Tibial artery (tissue), 4 donors: ENCODE data around the gene PUM1.
A peak's percentile ranks its signal among the peaks of the same experiment; 100 is the strongest.

Experiments
- DNase-seq, 2 donors: peaks; one replicate each; pipeline ENCODE4 v3.0.0-alpha.2; 2019
- H3K27ac ChIP-seq, 2 donors: fragments of 200-600 bp; sonication (generic) in 1 of 2; 1 replicate in 1 of 2; 2 replicates in 1 of 2; pipeline ENCODE4 v1.5.1; 2018 to 2019; ENCODE audit warnings: mild to moderate bottlenecking in 1 of 2
- H3K27me3 ChIP-seq, 2 donors: fragments of 200-600 bp; sonication (generic) in 1 of 2; one replicate each; pipeline versions ENCODE4 v1.5.1 to v1.6.0; 2016 to 2019
- H3K36me3 ChIP-seq, 3 donors: fragments of 200-600 bp; sonication (generic) in 2 of 3; one replicate each; pipeline ENCODE4 v1.5.1; 2016 to 2019; ENCODE audit warnings: mild to moderate bottlenecking in 2 of 3
- H3K4me1 ChIP-seq, 4 donors: fragments of 200-600 bp; sonication (generic) in 2 of 4; 1 replicate in 3 of 4; 2 replicates in 1 of 4; pipeline ENCODE4 v1.5.1; 2016 to 2019
- H3K4me3 ChIP-seq, 2 donors: fragments of 200-600 bp; sonication (generic) in 1 of 2; 1 replicate in 1 of 2; 2 replicates in 1 of 2; pipeline ENCODE4 v1.5.1; 2018 to 2019; ENCODE audit warnings: mild to moderate bottlenecking in 2 of 2
- H3K9me3 ChIP-seq, 3 donors: fragments of 200-600 bp; sonication (generic) in 1 of 3; one replicate each; pipeline ENCODE4 v1.5.1; 2016 to 2019
- CTCF ChIP-seq, 2 experiments: fragments of 200-600 bp in 1 of 2; fragments of 450-650 bp in 1 of 2; IDR thresholded peaks; one replicate each; pipeline ENCODE4 v1.5.1; 2017 to 2019; ENCODE audit warnings: antibody characterized with exemption in 2 of 2, mild to moderate bottlenecking in 1 of 2, moderate library complexity in 1 of 2
- intact Hi-C: fragments of 100-400 bp; cut with DNase I; formaldehyde crosslinking; loops from one replicate; pipeline ENCODE4 v1.15.0; 2023; ENCODE audit warnings: low total_unique reads

PUM1 gene

GRCh38 chr1:31031330-31032143, 34.0 kb downstream of the PUM1 start:
- Histone ChIP-seq H3K9me3 (no peaks in the 10 kb centered on the region), H3K4me3 (no peak overlapping the region), H3K27ac (no peak overlapping the region), H3K36me3 (no peaks in the 10 kb centered on the region), H3K27me3 (no peaks in the 10 kb centered on the region), H3K4me1 (peaks cover 0 to 68% (median 11%) of the 10 kb centered on the region in 4 donors)
- TF ChIP-seq CTCF (IDR thresholded peaks at IDR 0.05), result no peak
- intact Hi-C loops, result no loop called here
- no peak for DNase-seq

GRCh38 chr1:31029026-31029425, 36.5 kb downstream of the PUM1 start:
- intact Hi-C loops, result no loop called here
- Histone ChIP-seq H3K27ac (no peak overlapping the region), H3K36me3 (no peaks in the 10 kb centered on the region), H3K9me3 (no peaks in the 10 kb centered on the region), H3K4me3 (no peak overlapping the region), H3K27me3 (no peaks in the 10 kb centered on the region), H3K4me1 (peaks cover 0 to 58% (median 12%) of the 10 kb centered on the region in 4 donors)
- DNase-seq, result no peak
- TF ChIP-seq CTCF (IDR thresholded peaks at IDR 0.05), result no peak

- no peak for DNase-seq
- intact Hi-C loops, result no loop called here
Observed at GRCh38 chr1:31027693-31028526, 37.6 kb downstream of the PUM1 start.

DNA sequence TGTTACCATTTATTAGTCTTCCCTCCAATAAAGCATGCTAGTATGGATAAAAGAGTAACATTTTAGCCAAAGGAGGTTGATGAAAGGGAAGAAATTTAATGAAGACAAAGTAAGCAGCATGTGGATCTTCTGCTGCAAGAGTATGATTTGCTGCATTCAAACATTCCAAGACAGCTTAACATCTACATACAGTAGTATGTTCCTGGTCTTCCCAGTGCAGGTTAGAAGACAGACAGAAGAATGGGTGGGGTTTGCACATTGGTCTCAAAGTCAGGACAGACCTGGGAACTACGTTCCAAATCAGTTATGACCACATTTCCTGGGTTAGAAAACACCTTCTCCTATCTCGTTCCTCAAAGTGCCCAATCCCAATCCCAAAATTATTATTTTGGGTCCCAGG, 43.3 kb downstream of the PUM1 start:
- Histone ChIP-seq H3K27ac (no peak overlapping the region), H3K36me3 (peaks cover 0 to 4% (median 0%) of the 10 kb centered on the region in 3 donors), H3K27me3 (no peaks in the 10 kb centered on the region), H3K9me3 (no peaks in the 10 kb centered on the region), H3K4me1 (peaks cover 0 to 52% (median 8%) of the 10 kb centered on the region in 4 donors), H3K4me3 (no peak overlapping the region)
- intact Hi-C loops, result no loop called here
- DNase-seq, result no peak
- no peak for TF ChIP-seq CTCF (IDR thresholded peaks at IDR 0.05)

More at GRCh38 chr1:31027693-31028526, 37.6 kb downstream of the PUM1 start:
- no peak overlapping the region for H3K4me3 ChIP-seq
- H3K36me3 ChIP-seq, result no peaks in the 10 kb centered on the region
- H3K27me3 ChIP-seq, result no peaks in the 10 kb centered on the region
- peaks cover 0 to 57% (median 12%) of the 10 kb centered on the region in 4 donors for H3K4me1 ChIP-seq
- no peaks in the 10 kb centered on the region for H3K9me3 ChIP-seq
- peak overlapping the region in 1 of 2 donors; percentile 30 for H3K27ac ChIP-seq
- TF ChIP-seq CTCF (IDR thresholded peaks at IDR 0.05), result no peak

DNA sequence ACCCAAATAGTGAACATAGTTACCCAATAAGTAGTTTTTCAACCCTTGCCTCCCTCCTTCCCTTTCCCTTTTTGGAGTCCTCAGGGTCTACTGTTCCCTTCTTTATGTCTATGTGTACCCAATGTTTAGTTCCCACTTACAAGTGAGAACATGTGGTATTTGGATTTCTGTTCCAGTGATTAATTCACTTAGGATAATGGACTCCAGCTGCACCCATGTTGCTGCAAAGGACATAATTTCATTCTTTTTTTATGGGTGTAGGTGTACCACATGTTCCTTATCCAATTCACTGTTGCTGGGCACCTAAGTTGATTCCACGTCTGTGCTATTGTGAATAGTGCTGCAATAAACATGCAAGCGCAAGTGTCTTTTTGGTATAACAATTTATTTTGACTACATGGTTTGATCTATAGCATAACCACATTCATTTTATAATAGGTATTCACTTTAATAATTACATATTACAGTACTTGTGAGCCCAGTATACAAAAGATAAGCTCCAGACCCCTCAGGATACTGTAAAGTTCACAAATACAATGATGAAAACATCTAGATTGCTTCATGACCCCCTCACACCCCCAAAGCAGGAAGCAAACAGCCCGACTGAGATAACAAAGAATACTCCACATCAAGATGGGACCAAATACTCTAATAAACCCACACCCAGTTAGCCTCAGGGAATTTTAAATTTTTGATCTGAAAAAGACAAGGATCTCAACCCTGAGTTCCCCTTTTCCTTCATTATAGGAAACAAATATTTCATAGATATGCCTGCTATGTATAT, 45.3 kb downstream of the PUM1 start:
- no peak for TF ChIP-seq CTCF (IDR thresholded peaks at IDR 0.05)
- H3K4me1 ChIP-seq, result peaks cover 0 to 64% (median 14%) of the 10 kb centered on the region in 4 donors
- DNase-seq, result no peak
- H3K27ac ChIP-seq, result no peak overlapping the region
- no peak overlapping the region for H3K4me3 ChIP-seq
- H3K9me3 ChIP-seq, result no peaks in the 10 kb centered on the region
- H3K36me3 ChIP-seq, result peaks cover 0 to 4% (median 0%) of the 10 kb centered on the region in 3 donors
- no peaks in the 10 kb centered on the region for H3K27me3 ChIP-seq
- intact Hi-C loops, result no loop called here
